Measurements from ENCODE around the gene KL.

The KL gene

GRCh38 chr13:33110713-33111413 is 94.6 kb downstream of the KL start:
- DNase-seq (ENCODE audit: low read depth in 2 of 2), result no peak

GRCh38 chr13:33111414-33112110 is 95.3 kb downstream of the KL start:
- no peak for DNase-seq (ENCODE audit: low read depth in 2 of 2)

GRCh38 chr13:33112766-33113165 is 96.5 kb downstream of the KL start:
- DNase-seq (ENCODE audit: low read depth in 2 of 2), result no peak

GRCh38 chr13:33114146-33114545 is 97.9 kb downstream of the KL start:
- DNase-seq (ENCODE audit: low read depth in 2 of 2), result no peak

GRCh38 chr13:33115274-33115673 is 99.1 kb downstream of the KL start:
- no peak for DNase-seq (ENCODE audit: low read depth in 2 of 2)
